Fibroblast of skin of left quadriceps (primary cell): ENCODE measurements around the gene KIFC1.
"Not testable (repeated sequence)": the region's sequence is repeated elsewhere in the genome, so short reads cannot be mapped to it uniquely, and the experiment has no call there.

ENCODE experiments used
- DNase-seq, 2 experiments: peaks; one replicate each; pipeline ENCODE4 v3.0.0-alpha.2; 2013; ENCODE audit warnings: low read depth in 2 of 2

KIFC1 gene

DNA sequence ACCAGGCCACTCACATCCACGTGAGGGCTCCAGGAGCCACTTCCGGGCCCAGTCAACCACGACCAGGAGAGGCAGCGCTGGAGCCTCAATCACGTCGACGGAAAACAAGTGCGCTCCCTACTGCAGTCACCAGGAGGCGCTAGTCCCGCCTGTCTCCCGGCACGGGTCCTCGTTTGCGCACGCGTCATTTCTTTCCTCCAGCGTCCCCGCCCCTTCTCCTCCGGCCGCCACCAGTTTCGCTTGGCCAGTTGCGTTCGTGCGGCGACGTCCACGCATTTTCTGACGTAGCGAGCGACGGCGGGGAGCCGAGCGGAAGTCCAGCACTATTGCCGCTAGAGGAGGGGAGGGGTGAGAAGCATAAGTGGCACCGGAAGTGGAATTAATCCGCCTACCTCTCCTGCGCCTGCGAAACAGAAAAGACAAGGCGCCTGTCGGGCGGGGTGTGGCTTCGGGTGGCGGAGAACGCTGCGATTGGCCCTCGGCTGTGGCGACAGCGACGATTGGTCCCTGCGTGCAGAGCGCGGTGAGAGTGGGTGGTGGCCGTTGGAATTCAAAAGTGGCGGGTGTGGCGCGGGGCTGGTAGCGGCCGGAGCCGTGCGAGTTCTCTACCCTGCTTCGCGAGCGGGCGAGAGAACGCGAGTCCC, at the start of gene KIFC1:
Gene KIFC1 (plus strand): TSS at position 546 of the 644 bp plus-strand sequence. CDS start 163 bp downstream, outside the sequence.
- peak; percentile 100 for DNase-seq

- DNase-seq = not testable (repeated sequence)
These were observed 48.0 kb upstream of the KIFC1 start for GRCh38 chr6:33343606-33343952.

DNA sequence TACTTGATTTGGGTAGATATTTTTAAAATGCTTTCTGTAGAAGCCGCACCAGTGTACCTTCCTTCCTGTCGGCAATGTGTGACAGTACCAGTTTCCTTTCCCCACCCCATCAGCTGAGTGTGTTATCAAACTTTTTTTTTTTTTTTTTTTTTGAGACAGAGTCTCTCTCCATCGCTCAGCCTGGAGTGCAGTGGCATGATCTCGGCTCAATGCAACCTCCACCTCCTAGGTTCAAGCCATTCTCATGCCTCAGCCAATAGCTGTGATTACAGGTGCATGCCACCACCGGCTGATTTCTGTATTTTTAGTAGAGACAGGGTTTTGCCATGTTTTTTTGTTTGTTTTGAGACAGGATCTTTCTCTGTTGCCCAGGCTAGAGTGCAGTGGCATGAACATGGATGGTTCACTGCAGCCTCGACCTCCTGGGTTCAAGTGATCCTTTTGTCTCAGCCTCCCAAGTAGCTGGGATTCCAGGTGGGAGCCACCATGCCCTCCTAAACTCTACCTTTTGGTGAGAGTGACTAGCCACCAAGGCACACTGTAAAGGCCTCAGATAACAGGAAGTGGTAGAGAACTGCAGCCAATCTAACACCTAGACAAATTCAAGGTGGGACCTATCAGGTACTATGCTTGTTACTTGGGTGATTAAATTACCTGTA, 47.5 kb upstream of the KIFC1 start:
- no peak for DNase-seq

GRCh38 chr6:33344701-33345697, 46.6 kb upstream of the KIFC1 start:
- DNase-seq = peak; percentile 58 to 62

DNA sequence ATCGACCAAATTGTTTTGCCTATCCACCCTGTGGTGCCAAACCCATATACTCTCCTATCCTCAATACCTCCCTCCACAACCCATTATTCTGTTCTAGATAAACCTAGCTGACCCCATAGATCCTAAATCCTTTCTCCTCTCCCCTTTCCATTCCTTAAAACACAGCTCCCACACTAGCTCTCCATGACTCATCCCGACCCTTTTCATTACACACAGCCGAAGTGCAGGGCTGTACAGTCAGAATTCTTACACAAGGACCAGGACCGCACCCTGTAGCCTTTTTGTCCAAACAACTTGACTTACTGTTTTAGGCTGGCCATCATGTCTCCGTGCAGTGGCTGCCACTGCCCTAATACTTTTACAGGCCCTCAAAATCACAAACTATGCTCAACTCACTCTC, 44.7 kb upstream of the KIFC1 start:
- not testable (repeated sequence) for DNase-seq

DNA sequence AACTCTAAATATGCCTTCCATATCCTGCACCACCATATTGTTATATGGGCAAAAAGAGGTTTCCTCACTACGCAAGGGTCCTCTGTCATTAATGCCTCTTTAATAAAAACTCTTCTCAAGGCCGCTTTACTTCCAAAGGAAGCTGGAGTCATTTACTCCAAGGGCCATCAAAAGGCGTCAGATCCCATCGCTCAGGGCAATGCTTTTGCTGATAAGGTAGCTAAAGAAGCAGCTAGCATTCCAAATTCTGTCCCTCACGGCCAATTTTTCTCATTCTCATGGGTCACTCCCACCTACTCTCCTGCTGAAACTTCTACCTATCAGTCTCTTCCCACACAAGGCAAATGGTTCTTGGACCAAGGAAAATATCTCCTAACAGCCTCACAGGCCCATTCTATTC, 43.8 kb upstream of the KIFC1 start:
- no peak for DNase-seq

- DNase-seq = not testable (repeated sequence)
These were observed 35.8 kb upstream of the KIFC1 start for GRCh38 chr6:33355860-33356259.

DNA sequence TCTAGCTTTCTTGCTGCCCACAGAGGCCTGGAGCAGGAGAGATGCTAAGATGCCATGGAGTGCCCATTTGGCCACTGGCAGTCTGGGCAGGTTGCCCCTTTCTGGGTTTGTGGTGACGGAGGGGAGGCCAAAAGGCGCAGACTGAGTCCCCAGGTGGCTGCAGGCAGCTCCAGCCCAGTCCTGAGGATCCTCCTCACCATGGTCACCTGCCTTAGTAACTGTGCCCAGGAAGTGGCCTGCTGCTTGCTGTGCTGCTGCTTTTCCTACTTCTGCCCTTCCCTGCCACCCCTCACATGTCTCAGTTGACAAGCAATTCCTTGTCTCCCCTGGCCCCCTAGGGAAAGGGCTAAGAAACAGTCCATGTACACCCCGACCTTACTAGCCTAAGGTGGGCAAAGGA, 35.3 kb upstream of the KIFC1 start:
- DNase-seq = no peak

DNA sequence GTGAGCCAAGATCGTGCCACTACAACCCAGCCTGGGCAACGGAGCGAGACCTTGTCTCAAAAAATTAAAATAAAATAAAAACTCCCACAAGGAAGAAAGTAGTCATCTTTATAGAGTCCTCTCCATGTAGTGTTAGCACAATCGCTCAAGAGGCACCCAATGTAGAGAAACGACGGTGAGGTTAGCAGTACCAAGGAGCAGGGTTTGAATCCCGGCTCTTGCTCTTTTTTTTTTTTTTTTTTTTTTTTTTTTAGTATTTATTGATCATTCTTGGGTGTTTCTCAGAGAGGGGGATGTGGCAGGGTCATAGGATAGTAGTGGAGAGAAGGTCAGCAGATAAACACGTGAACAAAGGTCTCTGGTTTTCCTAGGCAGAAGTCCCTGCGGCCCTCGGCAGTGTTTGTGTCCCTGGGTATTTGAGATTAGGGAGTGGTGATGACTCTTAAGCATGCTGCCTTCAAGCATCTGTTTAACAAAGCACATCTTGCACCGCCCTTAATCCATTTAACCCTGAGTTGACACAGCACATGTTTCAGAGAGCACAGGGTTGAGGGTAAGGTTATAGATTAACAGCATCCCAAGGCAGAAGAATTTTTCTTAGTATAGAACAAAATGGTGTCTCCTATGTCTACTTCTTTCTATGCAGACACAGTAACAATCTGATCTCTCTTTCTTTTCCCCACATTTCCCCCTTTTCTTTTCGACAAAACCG, 34.3 kb upstream of the KIFC1 start:
- DNase-seq = not testable (repeated sequence)

DNA sequence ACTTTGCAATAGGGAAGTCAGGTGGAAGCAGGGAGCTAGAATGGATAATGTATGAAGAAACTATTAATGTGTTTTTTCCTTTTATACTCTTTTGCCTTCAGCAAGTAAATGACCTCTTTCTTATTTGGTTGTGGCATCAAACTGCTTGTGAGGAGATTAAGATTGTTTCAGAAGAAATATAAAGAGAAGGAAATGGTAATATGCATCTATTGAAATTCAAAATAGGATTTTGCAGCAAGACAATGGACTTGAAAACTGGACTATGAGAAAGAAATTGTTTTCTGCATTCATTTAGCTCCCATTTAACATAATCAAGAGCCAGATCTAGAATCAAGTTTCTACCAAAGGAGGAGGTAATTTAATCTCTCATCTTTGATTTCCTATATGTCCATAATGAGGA, 32.3 kb upstream of the KIFC1 start:
- no peak for DNase-seq

GRCh38 chr6:33363486-33363885, 28.1 kb upstream of the KIFC1 start:
- DNase-seq = not testable (repeated sequence)

DNA sequence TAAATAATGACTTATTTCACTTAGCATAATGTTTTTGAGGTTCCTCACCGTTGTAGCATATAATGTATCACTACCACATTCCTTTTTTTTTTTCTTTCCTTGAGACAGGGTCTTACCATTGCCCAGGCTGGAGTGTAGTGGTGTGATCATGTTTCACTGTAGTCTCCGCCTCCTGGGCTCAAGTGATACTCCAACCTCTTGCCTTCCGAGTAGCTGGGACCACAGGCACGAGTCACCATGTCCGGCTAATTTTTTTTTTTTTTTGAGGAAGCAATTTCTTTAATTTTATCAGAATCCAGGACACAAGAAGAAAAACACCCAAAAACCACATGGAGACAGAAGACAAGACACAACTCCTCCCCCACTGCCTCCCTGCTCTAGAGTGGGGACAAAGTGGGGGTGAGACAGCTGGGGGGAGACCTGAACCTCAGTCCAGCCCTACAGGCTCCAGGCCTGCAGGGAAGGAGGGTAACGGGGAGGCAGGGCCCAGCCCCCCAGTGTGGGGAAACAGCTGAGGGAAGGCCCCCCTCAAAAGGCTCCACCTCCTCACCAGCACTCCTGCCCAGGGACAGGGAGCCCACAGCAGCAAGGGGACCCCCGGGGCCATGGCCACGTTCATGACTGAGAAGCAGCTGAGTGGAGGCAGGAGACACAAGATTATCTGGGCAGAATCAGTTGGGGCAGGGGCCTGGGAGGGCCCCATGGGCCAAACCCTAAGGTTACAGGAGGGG, 27.0 kb upstream of the KIFC1 start:
- DNase-seq = peak in 1 of 2 experiments; percentile 26

DNA sequence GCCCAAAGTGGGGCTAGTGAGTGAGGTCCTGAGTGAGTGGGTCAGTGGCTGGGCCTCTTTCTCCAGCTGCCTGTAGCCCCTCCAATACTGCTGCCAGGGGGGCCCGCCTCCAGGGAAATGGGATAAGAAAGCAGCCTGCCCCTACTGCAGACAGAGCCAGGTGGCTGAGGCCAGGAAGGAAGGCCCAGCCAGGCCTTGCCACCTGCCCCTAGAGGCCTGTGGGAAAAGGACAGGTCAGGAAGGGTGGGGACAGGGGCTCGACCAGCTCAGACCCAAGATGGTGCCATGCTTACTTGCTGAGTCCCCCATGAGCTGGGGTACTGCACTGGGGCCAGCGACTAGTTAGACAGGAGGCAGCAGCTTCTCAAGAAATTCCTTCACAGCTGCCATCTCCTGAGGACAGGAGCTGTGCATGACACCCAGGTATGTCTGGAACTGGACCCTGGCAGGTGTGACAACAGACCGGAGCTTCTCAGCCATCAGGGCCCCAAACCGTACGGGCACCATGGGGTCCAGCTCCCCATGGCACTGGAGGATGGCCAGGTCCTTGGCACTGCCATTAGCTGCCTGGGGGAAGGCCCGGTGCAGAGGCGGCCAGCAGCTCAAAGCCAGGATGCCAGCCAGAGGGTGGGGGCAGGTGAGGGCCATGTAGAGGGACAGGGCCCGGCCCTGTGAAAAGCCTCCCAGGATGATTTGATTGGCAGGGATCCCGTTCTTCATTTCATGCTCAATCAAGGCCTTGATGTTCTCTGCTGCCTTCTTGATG, 26.2 kb upstream of the KIFC1 start:
- not testable (repeated sequence) for DNase-seq

- DNase-seq = no peak
These were observed 24.5 kb upstream of the KIFC1 start for GRCh38 chr6:33367009-33367714.

GRCh38 chr6:33367715-33368025, 24.0 kb upstream of the KIFC1 start:
- not testable (repeated sequence) for DNase-seq

- DNase-seq = not testable (repeated sequence)
These were observed 19.7 kb upstream of the KIFC1 start for GRCh38 chr6:33371901-33372300.

DNA sequence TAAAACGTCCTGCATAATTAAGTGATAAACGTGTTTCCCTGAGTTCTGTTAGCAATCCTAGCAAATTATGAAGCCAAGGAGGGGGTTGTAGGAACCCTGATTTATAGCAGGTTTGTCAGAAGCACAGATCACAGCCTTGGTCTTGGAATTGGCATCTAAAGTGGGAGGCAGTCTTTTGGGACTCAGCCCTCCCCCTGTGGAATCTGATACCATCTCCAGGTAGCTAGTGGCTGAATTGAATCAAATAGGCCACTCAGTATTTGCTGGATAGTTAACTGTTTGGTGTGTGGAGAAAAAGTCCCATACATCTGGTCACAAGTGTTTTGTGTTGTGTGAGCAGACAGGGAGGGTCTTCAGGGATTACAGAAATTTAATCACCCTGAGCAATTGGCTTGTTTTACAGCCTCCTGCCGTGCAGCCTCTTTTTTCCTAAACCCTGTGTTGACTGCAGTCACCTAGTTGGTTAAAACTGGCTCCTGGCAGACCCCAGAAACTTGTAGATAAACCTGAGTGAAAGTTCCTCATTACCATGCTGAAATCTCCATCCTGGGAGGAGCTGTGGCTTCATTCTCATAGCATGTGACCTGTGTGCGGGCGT, 19.0 kb upstream of the KIFC1 start:
- DNase-seq = no peak

DNA sequence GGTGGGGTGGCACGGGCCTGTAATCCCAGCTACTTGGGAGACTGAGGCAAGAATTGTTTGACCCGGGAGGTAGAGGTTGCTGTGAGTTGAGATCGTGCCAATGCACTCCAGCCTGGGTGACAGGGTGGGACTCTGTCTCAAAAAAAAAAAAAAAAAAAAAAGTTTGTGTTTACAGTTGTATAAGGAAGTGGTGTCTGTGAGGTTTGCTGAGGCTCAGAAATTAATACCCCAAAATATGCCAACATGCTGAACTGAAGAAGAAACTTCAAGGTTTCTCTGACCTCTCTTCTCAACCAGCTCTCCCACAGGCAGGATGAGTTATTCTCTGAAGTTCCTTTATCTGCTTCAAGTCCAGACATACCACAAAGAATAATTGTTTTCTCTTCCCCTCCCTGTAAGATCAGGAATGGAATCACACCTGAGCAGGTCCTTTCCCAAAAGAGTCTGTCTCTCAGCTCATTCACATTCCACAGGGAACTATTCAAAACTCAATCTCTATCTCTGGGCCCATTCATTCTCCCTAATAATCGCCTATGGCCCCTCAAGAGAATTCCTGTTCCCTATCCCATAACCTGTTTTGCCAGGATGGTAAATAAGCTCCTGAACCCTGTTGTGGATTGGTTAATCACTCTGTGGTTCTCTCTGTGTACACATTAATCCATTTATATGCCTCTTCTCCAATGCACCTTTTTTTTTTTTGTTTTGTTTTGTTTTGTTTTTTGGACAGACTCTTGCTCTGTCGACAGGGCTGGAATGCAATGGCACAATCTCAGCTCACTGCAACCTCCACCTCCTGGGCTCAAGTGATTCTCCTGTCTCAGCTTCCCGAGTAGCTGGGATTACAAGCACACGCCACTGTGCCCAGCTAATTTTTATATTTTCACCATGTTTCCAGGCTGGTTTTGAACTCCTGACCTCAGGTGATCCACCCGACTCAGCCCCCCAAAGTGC, 17.4 kb upstream of the KIFC1 start:
- DNase-seq = no peak
